RWPE1 (cell line): ENCODE data around the gene RXRA.

Experiments
- CTCF ChIA-PET: fragments of 350-600 bp; sonication (Branson Sonifier 250); formaldehyde crosslinking; extraction: SDS; loops from one replicate; lab custom pipeline; 2021; lab: Yijun Ruan, JAX
- POLR2A ChIA-PET: fragments of 400-600 bp; formaldehyde crosslinking; extraction: SDS; loops from one replicate; lab custom pipeline; 2020; ENCODE audit warnings: antibody characterized with exemption; ENCODE audit not compliant: low non-redundant PET; lab: Yijun Ruan, JAX
- DNase-seq: peaks from one replicate; pipeline ENCODE4 v3.0.0; 2012; ENCODE audit warnings: low spot score
- H3K27ac ChIP-seq: fragments of 450-650 bp; 2 replicates; pipeline ENCODE4 v1.5.1; 2017
- CTCF ChIP-seq: fragments of 450-650 bp; conservative IDR thresholded peaks from 2 replicates; pipeline ENCODE4 v1.5.1; 2017; ENCODE audit warnings: low read depth, mild to moderate bottlenecking

Gene RXRA

DNA sequence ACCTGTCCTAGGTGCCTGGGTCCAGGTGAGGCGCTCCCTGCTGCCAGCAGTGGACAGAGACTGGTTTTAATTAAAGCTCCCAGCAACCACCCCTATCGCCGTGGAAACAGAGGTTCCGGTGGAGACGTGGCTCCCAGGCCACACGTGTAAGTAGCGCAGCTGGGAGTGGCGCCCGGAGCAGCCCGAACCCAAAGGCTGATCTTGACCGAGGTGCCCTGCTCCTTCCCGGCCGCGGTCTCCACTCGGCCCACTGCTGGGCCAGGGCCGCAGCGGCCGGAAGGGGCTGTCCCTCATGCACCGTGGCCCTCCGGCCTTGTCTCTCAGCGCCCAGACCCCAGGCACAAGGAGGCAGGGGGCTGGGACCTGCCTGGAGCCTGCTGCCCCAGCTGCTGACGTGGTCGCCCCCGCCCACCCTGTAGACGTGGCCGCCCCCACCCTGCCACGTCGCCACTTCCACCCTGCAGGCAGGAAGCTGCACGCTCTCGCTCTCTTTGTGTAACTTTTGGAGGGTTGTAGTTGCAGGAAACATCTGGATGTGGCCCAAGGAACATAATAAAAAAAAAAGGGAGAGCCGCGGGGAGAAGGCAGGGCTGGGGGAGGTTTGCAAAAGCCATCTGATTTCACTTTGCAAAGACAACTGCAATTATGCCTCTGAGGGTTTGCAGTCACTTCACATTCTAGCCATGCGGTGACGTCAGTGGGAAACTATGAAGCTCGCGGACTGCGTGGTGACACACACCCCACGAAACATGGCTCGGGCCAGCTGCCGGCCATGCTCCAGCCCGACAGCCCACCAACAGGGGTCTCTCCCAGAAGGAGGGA lies 129.9 kb downstream of the RXRA start:
- no peak for TF ChIP-seq CTCF
- peak overlapping the region; percentile 98 for H3K27ac ChIP-seq
- CTCF ChIA-PET = interaction anchor here (0.7 to 1.9 kb wide), 8 partner anchors 10 to 283 kb away, joined by 3 to 9 read pairs (median 5); no protein-coding TSS in a partner anchor
- POLR2A ChIA-PET = interaction anchor here (0.7 kb wide), 1 partner anchor 19 kb away, joined by 3 read pairs; no protein-coding TSS in a partner anchor
- peak; percentile 85 for DNase-seq

- ChIA-PET CTCF (interaction anchor here (0.5 to 1.9 kb wide), 9 partner anchors 11 to 288 kb away, joined by 3 to 9 read pairs (median 4); no protein-coding TSS in a partner anchor), POLR2A (interaction anchor here (0.7 kb wide), 1 partner anchor 18 kb away, joined by 3 read pairs; no protein-coding TSS in a partner anchor)
- no peak for TF ChIP-seq CTCF
- H3K27ac ChIP-seq = peak overlapping the region; percentile 98
- DNase-seq = no peak
Measured at GRCh38 chr9:134456756-134457305, 130.6 kb downstream of the RXRA start.

GRCh38 chr9:134457321-134458206 lies 131.3 kb downstream of the RXRA start:
- POLR2A ChIA-PET = no interaction called here
- TF ChIP-seq CTCF = no peak
- CTCF ChIA-PET = interaction anchor here (0.5 to 1.9 kb wide), 7 partner anchors 12 to 289 kb away, joined by 3 to 9 read pairs (median 3); no protein-coding TSS in a partner anchor
- DNase-seq = no peak
- H3K27ac ChIP-seq = peak overlapping the region; percentile 98

GRCh38 chr9:134458207-134459108 lies 132.2 kb downstream of the RXRA start:
- DNase-seq = no peak
- ChIA-PET POLR2A (no interaction called here), CTCF (interaction anchor here (0.6 to 1.5 kb wide), 4 partner anchors 9 to 712 kb away, joined by 3 to 7 read pairs (median 4); no protein-coding TSS in a partner anchor)
- peak overlapping the region; percentile 57 for H3K27ac ChIP-seq
- TF ChIP-seq CTCF = no peak

GRCh38 chr9:134459164-134459563 lies 132.9 kb downstream of the RXRA start:
- TF ChIP-seq CTCF = no peak
- CTCF ChIA-PET = interaction anchor here (0.6 to 1.5 kb wide), 4 partner anchors 9 to 288 kb away, joined by 3 to 7 read pairs (median 4); no protein-coding TSS in a partner anchor
- DNase-seq = no peak
- peak overlapping the region; percentile 57 for H3K27ac ChIP-seq
- POLR2A ChIA-PET = no interaction called here
